H1 (cell line): ENCODE results near the gene C18orf63. TPM values are rescaled to one million over a fixed set of nuclear protein-coding genes. Genes with fewer than 3 reads are reported as not detected.

Source experiments
- CTCF ChIA-PET: fragments of 300-600 bp; sonication (Branson Sonifier 250); formaldehyde crosslinking; loops from one replicate; lab custom pipeline; 2021; ENCODE audit not compliant: partially characterized antibody; lab: Charles Lee
- POLR2A ChIA-PET: fragments of 300-600 bp; sonication (Branson Sonifier 250); formaldehyde crosslinking; loops from one replicate; lab custom pipeline; 2021; ENCODE audit warnings: inconsistent platforms; ENCODE audit not compliant: partially characterized antibody; lab: Charles Lee
- DNase-seq, 2 experiments: peaks; one replicate each; pipeline versions ENCODE4 v3.0.0 to v3.0.0-alpha.2; 2010 to 2022; ENCODE audit warnings: low spot score in 2 of 2, low read depth in 1 of 2, mixed read lengths in 1 of 2
- FAIRE-seq: peaks from 2 replicates; lab custom pipeline; 2011; peaks lifted over from hg19 to GRCh38; lab: Jason Lieb, UNC
- H2AFZ ChIP-seq: 2 replicates; pipeline ENCODE4 v1.8.1; 2012; ENCODE audit warnings: low read length, inconsistent platforms
- H2AK5ac ChIP-seq: 2 replicates; pipeline ENCODE4 v1.6.1; 2013; ENCODE audit warnings: low read depth, low read length
- H2BK120ac ChIP-seq: replicated peaks from 2 replicates; pipeline ENCODE3; 2013; ENCODE audit warnings: low read depth, low read length, inconsistent platforms
- H2BK12ac ChIP-seq: 2 replicates; pipeline ENCODE4 v1.6.1; 2013; ENCODE audit warnings: low read depth, low read length
- H2BK15ac ChIP-seq: 2 replicates; pipeline ENCODE4 v1.6.1; 2013; ENCODE audit warnings: low read length
- H2BK20ac ChIP-seq: 2 replicates; pipeline ENCODE4 v1.6.1; 2013; ENCODE audit warnings: low read length
- H2BK5ac ChIP-seq: 2 replicates; pipeline ENCODE4 v1.6.1; 2013; ENCODE audit warnings: low read depth, low read length
- H3K14ac ChIP-seq: 2 replicates; pipeline ENCODE4 v1.6.1; 2013; ENCODE audit warnings: inconsistent platforms; ENCODE audit not compliant: insufficient read length
- H3K18ac ChIP-seq: 2 replicates; pipeline ENCODE4 v1.6.1; 2013; ENCODE audit warnings: low read length; ENCODE audit errors: extremely low read depth
- H3K23ac ChIP-seq: 2 replicates; pipeline ENCODE4 v1.6.1; 2013; ENCODE audit warnings: inconsistent platforms; ENCODE audit not compliant: insufficient read length
- H3K23me2 ChIP-seq: 2 replicates; pipeline ENCODE4 v1.6.1; 2013; ENCODE audit warnings: low read depth, low read length
- H3K27ac ChIP-seq: 2 replicates; pipeline ENCODE4 v1.6.1; 2011; ENCODE audit warnings: low read depth, low read length, inconsistent platforms
- H3K27me3 ChIP-seq, 4 experiments: replicated peaks in 1 of 4; 1 replicate in 1 of 4; 2 replicates in 3 of 4; pipeline versions ENCODE4 v1.6.1 to v1.8.1; 2011 to 2013; ENCODE audit warnings: low read length in 3 of 4, mild to moderate bottlenecking in 3 of 4, inconsistent platforms in 2 of 4, mixed read lengths in 2 of 4, moderate library complexity in 1 of 4; ENCODE audit not compliant: control insufficient read depth in 3 of 4, insufficient read depth in 3 of 4; ENCODE audit errors: extremely low read depth in 1 of 4
- H3K36me3 ChIP-seq, 4 experiments: 2 replicates each; pipeline versions ENCODE4 v1.6.1 to v1.8.1; 2011 to 2013; ENCODE audit warnings: mild to moderate bottlenecking in 4 of 4, low read length in 3 of 4, moderate library complexity in 2 of 4, control low read depth in 1 of 4, inconsistent platforms in 1 of 4; ENCODE audit not compliant: insufficient read depth in 4 of 4, control insufficient read depth in 2 of 4
- H3K4ac ChIP-seq: replicated peaks from 2 replicates; pipeline ENCODE3; 2013; ENCODE audit warnings: low read length, low read depth, mixed read lengths, inconsistent platforms; ENCODE audit not compliant: insufficient read length
- H3K4me1 ChIP-seq, 4 experiments: replicated peaks in 1 of 4; 1 replicate in 1 of 4; 2 replicates in 3 of 4; pipeline versions ENCODE4 v1.6.1 to v1.8.1; 2011 to 2013; ENCODE audit warnings: low read length in 3 of 4, inconsistent platforms in 2 of 4, mixed read lengths in 1 of 4; ENCODE audit not compliant: insufficient read depth in 4 of 4, control insufficient read depth in 3 of 4
- H3K4me2 ChIP-seq, 2 experiments: 2 replicates each; pipeline versions ENCODE4 v1.6.1 to v1.8.1; 2011 to 2013; ENCODE audit warnings: low read depth in 2 of 2, low read length in 2 of 2, control low read depth in 1 of 2, inconsistent platforms in 1 of 2, mild to moderate bottlenecking in 1 of 2; ENCODE audit not compliant: insufficient read depth in 1 of 2
- H3K4me3 ChIP-seq, 4 experiments: fragments of 200-600, 300-600 bp in 1 of 4; sonication (generic), shearing (Covaris generic), sonication (Bioruptor Twin) in 1 of 4; 2 replicates each; pipeline versions ENCODE4 v1.5.1 to v1.8.1; 2011 to 2016; ENCODE audit warnings: low read length in 4 of 4, low read depth in 3 of 4, control low read depth in 2 of 4, inconsistent platforms in 2 of 4, mild to moderate bottlenecking in 2 of 4, mixed read lengths in 1 of 4, moderate library complexity in 1 of 4; ENCODE audit not compliant: insufficient read depth in 2 of 4; ENCODE audit errors: extremely low read depth in 1 of 4
- H3K56ac ChIP-seq: replicated peaks from 2 replicates; pipeline ENCODE3; 2013; ENCODE audit warnings: low read depth, mild to moderate bottlenecking, mixed read lengths, low read length, inconsistent platforms; ENCODE audit not compliant: insufficient read length
- H3K79me1 ChIP-seq: 2 replicates; pipeline ENCODE4 v1.6.1; 2013; ENCODE audit warnings: low read depth, low read length, control low read depth
- H3K79me2 ChIP-seq, 2 experiments: 2 replicates each; pipeline versions ENCODE4 v1.6.1 to v1.8.1; 2012 to 2013; ENCODE audit warnings: low read length in 2 of 2, mild to moderate bottlenecking in 2 of 2, inconsistent platforms in 1 of 2; ENCODE audit not compliant: insufficient read depth in 2 of 2, control insufficient read depth in 1 of 2
- H3K9ac ChIP-seq, 4 experiments: replicated peaks in 1 of 4; 1 replicate in 1 of 4; 2 replicates in 3 of 4; pipeline versions ENCODE4 v1.6.1 to v1.8.1; 2011 to 2013; ENCODE audit warnings: low read depth in 3 of 4, low read length in 3 of 4, control low read depth in 2 of 4, mild to moderate bottlenecking in 2 of 4, moderate library complexity in 2 of 4, inconsistent platforms in 1 of 4; ENCODE audit errors: extremely low read depth in 1 of 4
- H3K9me3 ChIP-seq, 2 experiments: 2 replicates each; pipeline versions ENCODE4 v1.6.1 to v1.8.1; 2012 to 2013; ENCODE audit warnings: mild to moderate bottlenecking in 2 of 2, moderate library complexity in 2 of 2, control low read depth in 1 of 2, inconsistent platforms in 1 of 2, low read depth in 1 of 2, low read length in 1 of 2, mixed read lengths in 1 of 2; ENCODE audit not compliant: insufficient read depth in 2 of 2
- H4K20me1 ChIP-seq, 2 experiments: replicated peaks in 1 of 2; 2 replicates each; pipeline versions ENCODE3 to v1.8.1; 2011 to 2013; ENCODE audit warnings: inconsistent platforms in 2 of 2, low read length in 2 of 2, mild to moderate bottlenecking in 1 of 2; ENCODE audit not compliant: insufficient read depth in 2 of 2, control insufficient read depth in 1 of 2
- H4K5ac ChIP-seq: 2 replicates; pipeline ENCODE4 v1.6.1; 2013; ENCODE audit warnings: low read length, low read depth, mixed read lengths, inconsistent platforms; ENCODE audit not compliant: insufficient read length
- H4K8ac ChIP-seq: 2 replicates; pipeline ENCODE4 v1.8.0; 2013; ENCODE audit warnings: mild to moderate bottlenecking, moderate library complexity, low read length, inconsistent platforms; ENCODE audit not compliant: insufficient read depth; ENCODE audit errors: extremely low read depth
- H4K91ac ChIP-seq: replicated peaks from 2 replicates; pipeline ENCODE3; 2013; ENCODE audit warnings: low read length, mixed read lengths, inconsistent platforms; ENCODE audit not compliant: insufficient read length
- CHD1 ChIP-seq: IDR thresholded peaks from 2 replicates; pipeline ENCODE4 v1.6.1; 2012; ENCODE audit warnings: low read depth, low read length, improper control_type of control experiment
- CTBP2 ChIP-seq: IDR thresholded peaks from 2 replicates; pipeline ENCODE4 v1.7.0; 2011; ENCODE audit warnings: borderline replicate concordance, mild to moderate bottlenecking, moderate library complexity, mixed read lengths, low read length; ENCODE audit not compliant: insufficient read depth, insufficient read length
- EGR1 ChIP-seq: IDR thresholded peaks from 2 replicates; pipeline ENCODE4 v1.6.1; 2011; ENCODE audit warnings: low read depth, low read length, borderline replicate concordance
- HDAC2 ChIP-seq, 2 experiments: fragments of 300-600 bp in 1 of 2; sonication (generic) in 1 of 2; IDR thresholded peaks; 2 replicates each; pipeline ENCODE4 v1.6.1; 2011 to 2012; ENCODE audit warnings: low read depth in 2 of 2, low read length in 2 of 2, mild to moderate bottlenecking in 2 of 2, moderate library complexity in 2 of 2, borderline replicate concordance in 1 of 2, inconsistent platforms in 1 of 2
- JUND ChIP-seq: IDR thresholded peaks from 2 replicates; pipeline ENCODE4 v1.6.1; 2011; ENCODE audit warnings: mild to moderate bottlenecking, improper control_type of control experiment, low read length
- NANOG ChIP-seq: IDR thresholded peaks from 2 replicates; pipeline ENCODE4 v1.6.1; 2011; ENCODE audit warnings: low read length, low read depth, mild to moderate bottlenecking, inconsistent platforms; ENCODE audit not compliant: insufficient read depth, poor library complexity, severe bottlenecking
- POU5F1 ChIP-seq: IDR thresholded peaks from 2 replicates; pipeline ENCODE4 v1.6.1; 2011; ENCODE audit warnings: low read depth, mild to moderate bottlenecking, low read length, moderate library complexity
- RFX5 ChIP-seq: IDR thresholded peaks from 2 replicates; pipeline ENCODE4 v1.6.1; 2011; ENCODE audit warnings: low read depth, low read length, improper control_type of control experiment, borderline replicate concordance
- SAP30 ChIP-seq: fragments of 300-600 bp; sonication (generic); IDR thresholded peaks from 2 replicates; pipeline ENCODE4 v1.7.1; 2012; ENCODE audit warnings: low read length, moderate library complexity, mild to moderate bottlenecking, inconsistent platforms; ENCODE audit not compliant: insufficient read depth, insufficient replicate concordance
- WGBS, 2 experiments: shearing (Covaris generic) in 1 of 2; methylation state at CpG; one replicate each; pipeline versions ENCODE4 v1.1.6 to v1.1.7; 2013 to 2015; ENCODE audit warnings: low lambda C conversion rate in 2 of 2, mixed read lengths in 2 of 2, inconsistent platforms in 1 of 2, low coverage in 1 of 2, missing lambda C conversion rate in 1 of 2; ENCODE audit not compliant: insufficient replicate concordance in 2 of 2, insufficient coverage in 1 of 2, insufficient read length in 1 of 2; ENCODE audit errors: extremely low coverage in 1 of 2, missing lambda C conversion rate in 1 of 2; 5-methylcytosine and 5-hydroxymethylcytosine counted together
- polyA plus RNA-seq, 7 experiments: library from polyadenylated mRNA; depleted of rRNA in 3 of 7; stranded (reverse) in 5 of 7; unstranded in 2 of 7; fragments of >200 nt in 5 of 7; fragments of 200-250 nt in 2 of 7; gene quantifications; 1 replicate in 5 of 7; 2 replicates in 1 of 7; 4 replicates in 1 of 7; pipeline versions ENCODE4 v1.2.1 to v1.2.3, GENCODE V29; 2011 to 2013; ENCODE audit warnings: missing spikeins in 2 of 7, mixed read lengths in 2 of 7
- total RNA-seq: library from RNA; stranded (reverse); fragmentation: NEBNext Ultra II Directional; extraction: Animal tissue kit (Norgen Biotek cat#: 25700); gene quantifications from 2 replicates; pipeline ENCODE4 v1.2.1, GENCODE V29; 2021

C18orf63 gene
- total and polyA plus RNA-seq, 2 of the 8 experiments (the other 6 are each of a cell fraction or from before 2014, with no cell fraction given) = not detected

DNA sequence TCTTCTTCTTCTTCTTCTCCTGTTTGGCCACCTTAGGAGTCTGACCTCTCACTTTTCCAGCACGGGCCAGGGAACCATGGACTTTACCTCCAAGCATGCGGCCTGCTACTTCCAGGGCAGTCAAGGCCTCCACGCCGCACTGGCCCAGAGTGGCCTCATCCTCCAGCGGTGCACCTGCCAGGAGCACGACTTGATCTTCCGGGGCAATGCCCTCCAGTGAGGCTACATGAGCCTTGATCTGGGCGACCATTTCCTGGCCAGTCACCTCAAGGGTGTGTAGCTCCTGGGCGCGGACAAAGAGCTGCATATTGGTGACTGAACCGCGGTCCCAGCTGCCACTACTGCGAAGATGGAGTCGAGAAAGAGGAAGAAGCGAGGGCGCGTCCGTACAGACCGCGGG, 74.4 kb downstream of the C18orf63 start:
- H3K4ac ChIP-seq = no peak overlapping the region
- no peak overlapping the region for H3K14ac ChIP-seq
- no peaks in the 10 kb centered on the region for H3K79me1 ChIP-seq
- no peaks in the 10 kb centered on the region for H3K27me3 ChIP-seq
- no peak overlapping the region for H2BK20ac ChIP-seq
- no peaks in the 10 kb centered on the region for H3K4me1 ChIP-seq
- H4K5ac ChIP-seq = no peak overlapping the region
- H3K4me3 ChIP-seq = no peak overlapping the region
- H3K4me2 ChIP-seq = no peak overlapping the region
- no peak overlapping the region for H2AK5ac ChIP-seq
- 93% methylated on average over 16 of the region's 20 CpGs; no CpG with 5 or more reads in 1 of the 2 experiments for WGBS, 2 experiments
- H2BK5ac ChIP-seq = no peak overlapping the region
- no peak overlapping the region for H4K8ac ChIP-seq
- no peak overlapping the region for H2BK15ac ChIP-seq
- no peaks in the 10 kb centered on the region for H3K36me3 ChIP-seq
- no peak overlapping the region for H4K91ac ChIP-seq
- FAIRE-seq (no peak), DNase-seq (no peak)
- no peak overlapping the region for H2AFZ ChIP-seq
- ChIA-PET POLR2A (no interaction called here), CTCF (interaction anchor here (0.6 kb wide), 1 partner anchor 40 kb away, joined by 3 read pairs; no protein-coding TSS in a partner anchor)
- H3K9ac ChIP-seq = no peak overlapping the region
- H3K27ac ChIP-seq = no peak overlapping the region
- no peaks in the 10 kb centered on the region for H3K23me2 ChIP-seq
- H3K79me2 ChIP-seq = no peaks in the 10 kb centered on the region
- no peak overlapping the region for H3K23ac ChIP-seq
- no peaks in the 10 kb centered on the region for H3K9me3 ChIP-seq
- no peak overlapping the region for H3K18ac ChIP-seq
- no peaks in the 10 kb centered on the region for H4K20me1 ChIP-seq
- TF ChIP-seq NANOG (no peak), HDAC2 (IDR thresholded peaks at IDR 0.05; ENCODE audit: borderline replicate concordance in 1 of 2, low read depth in 2 of 2, low read length in 2 of 2) (no peak), EGR1 (no peak), CHD1 (no peak), RFX5 (no peak), SAP30 (no peak), JUND (no peak), POU5F1 (no peak), CTBP2 (no peak)
- no peak overlapping the region for H2BK120ac ChIP-seq
- no peak overlapping the region for H3K56ac ChIP-seq
- no peak overlapping the region for H2BK12ac ChIP-seq
